ENCODE data around the gene HSPB7. TPM values are rescaled to one million over a fixed set of nuclear protein-coding genes. Genes with fewer than 3 reads are reported as not detected.

HSPB7 gene
- total and polyA plus RNA-seq, 2 of the 8 experiments (the other 6 are each of a cell fraction or from before 2014, with no cell fraction given): not detected

- no peak for TF ChIP-seq RNF2 (IDR thresholded peaks at IDR 0.05; ENCODE audit: borderline replicate concordance, low read depth, low read length, missing control alignments, poor library complexity, severe bottlenecking)
- Histone ChIP-seq H3K14ac (ENCODE audit: insufficient read length) (no peak overlapping the region), H3K36me3 (ENCODE audit: control insufficient read depth in 2 of 4, insufficient read depth in 4 of 4, low read length in 3 of 4) (no peaks in the 10 kb centered on the region), H2AK5ac (ENCODE audit: low read depth, low read length) (no peak overlapping the region), H3K27me3 (replicated peaks in 1 of 4; ENCODE audit: control insufficient read depth in 3 of 4, extremely low read depth in 1 of 4, insufficient read depth in 3 of 4, low read length in 3 of 4) (peaks cover 0 to 7% (median 2%) of the 10 kb centered on the region in 4 experiments; a peak in 3 of 7 replicates), H4K91ac (replicated peaks; ENCODE audit: insufficient read length, low read length) (no peak overlapping the region), H2BK20ac (ENCODE audit: low read length) (no peak overlapping the region), H3K4me3 (ENCODE audit: extremely low read depth in 1 of 4, insufficient read depth in 2 of 4, low read depth in 3 of 4, low read length in 4 of 4) (no peak overlapping the region), H3K4me2 (ENCODE audit: insufficient read depth in 1 of 2, low read depth in 2 of 2, low read length in 2 of 2) (no peak overlapping the region), H2BK15ac (ENCODE audit: low read length) (no peak overlapping the region), H4K8ac (ENCODE audit: extremely low read depth, insufficient read depth, low read length) (no peak overlapping the region), H3K4ac (replicated peaks; ENCODE audit: insufficient read length, low read depth, low read length) (no peak overlapping the region), H3K18ac (ENCODE audit: extremely low read depth, low read length) (no peak overlapping the region), H3K79me1 (ENCODE audit: low read depth, low read length) (no peaks in the 10 kb centered on the region), H3K23me2 (ENCODE audit: low read depth, low read length) (no peaks in the 10 kb centered on the region), H4K20me1 (replicated peaks in 1 of 2; ENCODE audit: control insufficient read depth in 1 of 2, insufficient read depth in 2 of 2, low read length in 2 of 2) (no peaks in the 10 kb centered on the region), H2BK12ac (ENCODE audit: low read depth, low read length) (no peak overlapping the region), H3K23ac (ENCODE audit: insufficient read length) (no peak overlapping the region), H3K9me3 (ENCODE audit: insufficient read depth in 2 of 2, low read depth in 1 of 2, low read length in 1 of 2) (no peaks in the 10 kb centered on the region), H2BK120ac (replicated peaks; ENCODE audit: low read depth, low read length) (no peak overlapping the region), H3K4me1 (replicated peaks in 1 of 4; ENCODE audit: control insufficient read depth in 3 of 4, insufficient read depth in 4 of 4, low read length in 3 of 4) (peaks cover 0 to 10% (median 4%) of the 10 kb centered on the region in 4 experiments; a peak in 6 of 7 replicates), H2AFZ (ENCODE audit: low read length) (no peak overlapping the region), H4K5ac (ENCODE audit: insufficient read length, low read depth, low read length) (no peak overlapping the region), H3K9ac (replicated peaks in 1 of 4; ENCODE audit: extremely low read depth in 1 of 4, low read depth in 3 of 4, low read length in 3 of 4) (no peak overlapping the region), H3K56ac (replicated peaks; ENCODE audit: insufficient read length, low read depth, low read length) (no peak overlapping the region), H3K79me2 (ENCODE audit: control insufficient read depth in 1 of 2, insufficient read depth in 2 of 2, low read length in 2 of 2) (no peaks in the 10 kb centered on the region), H3K27ac (ENCODE audit: low read depth, low read length) (no peak overlapping the region), H2BK5ac (ENCODE audit: low read depth, low read length) (no peak overlapping the region)
- POLR2A ChIA-PET (ENCODE audit: partially characterized antibody): interaction anchor here (0.9 kb wide), 1 partner anchor 25 kb away, joined by 4 read pairs; no protein-coding TSS in a partner anchor
- DNase-seq (ENCODE audit: low read depth in 1 of 2, low spot score in 2 of 2) (no peak), FAIRE-seq (no peak)
- WGBS, 2 experiments (ENCODE audit: extremely low coverage in 1 of 2, insufficient coverage in 1 of 2, insufficient read length in 1 of 2, insufficient replicate concordance in 2 of 2, low coverage in 1 of 2, low lambda C conversion rate in 2 of 2, missing lambda C conversion rate in 1 of 2): 80% methylated on average over 7 of the region's 7 CpGs; no CpG with 5 or more reads in 1 of the 2 experiments
- CTCF ChIA-PET (ENCODE audit: partially characterized antibody): interaction anchor here (1.3 to 6.7 kb wide), 4 partner anchors 9 to 231 kb away, joined by 3 to 74 read pairs (median 24); no protein-coding TSS in a partner anchor
These were observed 5.3 kb upstream of the HSPB7 start for GRCh38 chr1:16023050-16023653.
